ENCODE data around the gene TLCD2. TPM values are rescaled to one million over a fixed set of nuclear protein-coding genes. Genes with fewer than 3 reads are reported as not detected.
"Not testable (repeated sequence)": the region's sequence is repeated elsewhere in the genome, so short reads cannot be mapped to it uniquely, and the experiment has no call there.

The TLCD2 gene
- polyA plus RNA-seq, 1 experiment: 2.5 TPM

- ChIA-PET POLR2A (no interaction called here), CTCF (interaction anchor here (1.4 to 3.9 kb wide), 6 partner anchors 8 to 52 kb away, joined by 4 to 18 read pairs (median 7); partner anchors contain the start of gene RILP)
- no peak for DNase-seq (ENCODE audit: low read depth)
- Histone ChIP-seq H3K27me3 (ENCODE audit: control insufficient read depth, insufficient read depth, low read length) (no peaks in the 10 kb centered on the region), H3K4me3 (ENCODE audit: low read depth, low read length) (no peak overlapping the region), H3K36me3 (ENCODE audit: control insufficient read depth, insufficient read depth, low read length) (peaks cover 46% of the 10 kb centered on the region)
- TF ChIP-seq, protein P1, sequence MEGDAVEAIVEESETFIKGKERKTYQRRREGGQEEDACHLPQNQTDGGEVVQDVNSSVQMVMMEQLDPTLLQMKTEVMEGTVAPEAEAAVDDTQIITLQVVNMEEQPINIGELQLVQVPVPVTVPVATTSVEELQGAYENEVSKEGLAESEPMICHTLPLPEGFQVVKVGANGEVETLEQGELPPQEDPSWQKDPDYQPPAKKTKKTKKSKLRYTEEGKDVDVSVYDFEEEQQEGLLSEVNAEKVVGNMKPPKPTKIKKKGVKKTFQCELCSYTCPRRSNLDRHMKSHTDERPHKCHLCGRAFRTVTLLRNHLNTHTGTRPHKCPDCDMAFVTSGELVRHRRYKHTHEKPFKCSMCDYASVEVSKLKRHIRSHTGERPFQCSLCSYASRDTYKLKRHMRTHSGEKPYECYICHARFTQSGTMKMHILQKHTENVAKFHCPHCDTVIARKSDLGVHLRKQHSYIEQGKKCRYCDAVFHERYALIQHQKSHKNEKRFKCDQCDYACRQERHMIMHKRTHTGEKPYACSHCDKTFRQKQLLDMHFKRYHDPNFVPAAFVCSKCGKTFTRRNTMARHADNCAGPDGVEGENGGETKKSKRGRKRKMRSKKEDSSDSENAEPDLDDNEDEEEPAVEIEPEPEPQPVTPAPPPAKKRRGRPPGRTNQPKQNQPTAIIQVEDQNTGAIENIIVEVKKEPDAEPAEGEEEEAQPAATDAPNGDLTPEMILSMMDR (IDR thresholded peaks at IDR 0.05; ENCODE audit: insufficient read depth, low read depth, low read length): no peak
Observed at GRCh38 chr17:1661045-1661444, 49.1 kb downstream of the TLCD2 start.

DNA sequence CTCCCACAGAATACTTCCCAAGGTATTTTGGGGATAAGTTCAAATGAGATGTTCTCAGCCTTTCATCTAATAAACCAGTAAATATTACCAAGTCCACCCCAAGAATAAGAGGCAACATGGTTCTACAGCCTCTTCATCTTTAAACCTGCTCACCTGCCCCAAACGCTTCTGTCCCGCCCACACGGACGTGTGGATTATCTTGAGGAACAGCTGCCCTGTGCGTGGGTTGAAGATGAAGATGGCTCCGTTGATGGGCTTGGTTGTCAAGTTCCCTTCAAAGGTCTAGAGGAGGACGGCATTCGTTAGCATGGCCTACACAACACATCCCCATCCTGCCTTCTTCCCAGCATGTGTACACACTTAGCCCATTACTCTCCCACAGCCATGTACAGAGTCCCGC is 52.1 kb downstream of the TLCD2 start:
- Histone ChIP-seq H3K36me3 (ENCODE audit: control insufficient read depth, insufficient read depth, low read length) (peaks cover 63% of the 10 kb centered on the region), H3K4me3 (ENCODE audit: low read depth, low read length) (no peak overlapping the region), H3K27me3 (ENCODE audit: control insufficient read depth, insufficient read depth, low read length) (no peaks in the 10 kb centered on the region)
- ChIA-PET POLR2A (no interaction called here), CTCF (interaction anchor here (1.5 to 3.9 kb wide), 3 partner anchors 9 to 64 kb away, joined by 4 to 18 read pairs (median 8); partner anchors contain the start of gene RILP)
- DNase-seq (ENCODE audit: low read depth): no peak
- TF ChIP-seq, protein P1 (IDR thresholded peaks at IDR 0.05; ENCODE audit: insufficient read depth, low read depth, low read length): no peak

DNA sequence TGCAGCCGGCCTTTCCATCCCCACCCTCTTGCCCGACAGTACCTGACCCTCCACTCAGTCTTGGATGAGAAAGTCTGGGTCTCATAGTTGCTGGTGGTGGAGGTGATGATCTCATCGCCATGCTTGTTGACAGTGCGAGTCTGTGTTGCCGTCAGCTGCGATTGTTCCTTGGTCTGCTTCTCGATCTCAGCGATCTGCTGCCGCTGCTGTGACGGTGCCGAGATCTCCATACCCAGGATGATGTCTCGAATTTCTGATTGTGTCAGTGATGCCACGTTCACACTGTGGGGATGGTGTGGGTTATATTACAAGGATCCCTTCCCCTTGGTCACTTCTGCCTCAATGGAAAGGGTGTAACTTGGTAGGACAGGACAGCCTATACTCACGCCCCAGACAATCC is 56.4 kb downstream of the TLCD2 start:
- H3K27me3 ChIP-seq (ENCODE audit: control insufficient read depth, insufficient read depth, low read length): no peaks in the 10 kb centered on the region
- ChIA-PET CTCF (interaction anchor here (2.4 kb wide), 1 partner anchor 15 kb away, joined by 9 read pairs; no protein-coding TSS in a partner anchor), POLR2A (no interaction called here)
- H3K36me3 ChIP-seq (ENCODE audit: control insufficient read depth, insufficient read depth, low read length): peaks cover 55% of the 10 kb centered on the region
- no peak overlapping the region for H3K4me3 ChIP-seq (ENCODE audit: low read depth, low read length)
- TF ChIP-seq, protein P1 (IDR thresholded peaks at IDR 0.05; ENCODE audit: insufficient read depth, low read depth, low read length): no peak
- DNase-seq (ENCODE audit: low read depth): no peak

- DNase-seq (ENCODE audit: low read depth); POLR2A ChIA-PET; H3K4me3 ChIP-seq (ENCODE audit: low read depth, low read length); H3K27me3 ChIP-seq (ENCODE audit: control insufficient read depth, insufficient read depth, low read length): not testable (repeated sequence)
- CTCF ChIA-PET: interaction anchor here (1.1 to 2.4 kb wide), 3 partner anchors 8 to 79 kb away, joined by 3 to 9 read pairs (median 7); no protein-coding TSS in a partner anchor
- H3K36me3 ChIP-seq (ENCODE audit: control insufficient read depth, insufficient read depth, low read length): peaks cover 47% of the 10 kb centered on the region
Observed at GRCh38 chr17:1652794-1653193, 57.4 kb downstream of the TLCD2 start.

Other genes with a start within 250 kb of the TLCD2 start
- 211 and 321 TPM in 2 replicates for gene MYO1C, start 217.7 kb downstream of the TLCD2 start, polyA plus RNA-seq (2011; rRNA removed)
- gene INPP5K, start 193.8 kb downstream of the TLCD2 start, polyA plus RNA-seq (2011; rRNA removed): 43.9 and 45.3 TPM in 2 replicates
- 35.8 and 37.2 TPM in 2 replicates for gene PITPNA, start 147.6 kb downstream of the TLCD2 start, polyA plus RNA-seq (2011; rRNA removed)
- 5.0 and 8.9 TPM in 2 replicates for gene SLC43A2, start 81.5 kb downstream of the TLCD2 start, polyA plus RNA-seq (2011; rRNA removed)
- 0.11 and 0.12 TPM in 2 replicates for gene SCARF1, start 64.6 kb downstream of the TLCD2 start, polyA plus RNA-seq (2011; rRNA removed)
- gene RILP, start 60.5 kb downstream of the TLCD2 start, polyA plus RNA-seq (2011; rRNA removed): 5.3 and 6.2 TPM in 2 replicates
- 113 and 194 TPM in 2 replicates for gene PRPF8, start 25.5 kb downstream of the TLCD2 start, polyA plus RNA-seq (2011; rRNA removed)
- gene WDR81, start 14.3 kb upstream of the TLCD2 start, polyA plus RNA-seq (2011; rRNA removed): 3.0 and 4.8 TPM in 2 replicates
- 0.02 TPM in 1 of 2 replicates, not detected in the other for gene SERPINF2, start 32.5 kb upstream of the TLCD2 start, polyA plus RNA-seq (2011; rRNA removed)
- gene SERPINF1, start 51.7 kb upstream of the TLCD2 start, polyA plus RNA-seq (2011; rRNA removed): 174 and 221 TPM in 2 replicates
- gene SMYD4, start 119.5 kb upstream of the TLCD2 start, polyA plus RNA-seq (2011; rRNA removed): 4.4 and 4.5 TPM in 2 replicates
- gene RPA1, start 119.6 kb upstream of the TLCD2 start, polyA plus RNA-seq (2011; rRNA removed): 58.8 and 67.9 TPM in 2 replicates

Measured in BJ (cell line).